SK-N-MC (cell line): Measurements from ENCODE around the gene RNF112.

ENCODE experiments used
- EZH2 ChIP-seq: fragments of 200-600 bp; sonication (generic); IDR thresholded peaks from one replicate; pipeline ENCODE4 v1.6.1; 2017; ENCODE audit warnings: antibody characterized with exemption
- FOXP2 ChIP-seq: optimal IDR thresholded peaks from 2 replicates; pipeline ENCODE3; 2011; ENCODE audit warnings: mild to moderate bottlenecking, moderate library complexity; ENCODE audit not compliant: insufficient read depth; ENCODE audit errors: extremely low read length, control extremely low read depth
- POLR2AphosphoS5 ChIP-seq: IDR thresholded peaks from 2 replicates; pipeline ENCODE4 v1.6.1; 2012; ENCODE audit warnings: mild to moderate bottlenecking, low read depth, low read length, borderline replicate concordance

- TF ChIP-seq FOXP2 (no peak), EZH2 (no peak), POLR2AphosphoS5 (no peak)
These were observed 2.7 kb upstream of the RNF112 start for GRCh38 chr17:19408346-19408710.
